A549 (cell line): ENCODE measurements around the gene SHH. TPM values are rescaled to one million over a fixed set of nuclear protein-coding genes. Genes with fewer than 3 reads are reported as not detected.

Source experiments
- ATAC-seq, 2 experiments: fragments of 200-7000 bp in 1 of 2; fragments of >200 bp in 1 of 2; cut with Nextera tagmentation in 1 of 2; cut with Tn5 transposase in 1 of 2; 3 replicates each; pipeline versions ENCODE4 v1.8.0 to v1.9.1; 2018 to 2020; ENCODE audit warnings: mild to moderate bottlenecking in 1 of 2, moderate library complexity in 1 of 2
- CTCF ChIA-PET: fragments of 300-600 bp; sonication (Branson Sonifier 250); formaldehyde crosslinking; extraction: SDS; loops from one replicate; lab custom pipeline; 2021; ENCODE audit warnings: antibody characterized with exemption, inconsistent platforms; lab: Yijun Ruan, JAX
- POLR2A ChIA-PET: fragments of 350-600 bp; formaldehyde crosslinking; extraction: SDS; loops from one replicate; lab custom pipeline; 2021; ENCODE audit warnings: antibody characterized with exemption, inconsistent platforms; lab: Yijun Ruan, JAX
- DNase-seq, 2 experiments: peaks; one replicate each; pipeline versions ENCODE4 v3.0.0 to v3.0.0-alpha.2; 2011 to 2016; ENCODE audit warnings: low read depth in 1 of 2, low spot score in 1 of 2
- FAIRE-seq: peaks from 2 replicates; lab custom pipeline; 2011; peaks lifted over from hg19 to GRCh38; lab: Jason Lieb, UNC
- H3K27ac ChIP-seq, 2 experiments: fragments of >200 bp; sonication (Bioruptor Twin); formaldehyde crosslinking; 3 replicates each; pipeline ENCODE4 v1.5.1; 2016 to 2017
- H3K4me1 ChIP-seq: fragments of >200 bp; sonication (Bioruptor Twin); formaldehyde crosslinking; 3 replicates; pipeline ENCODE4 v1.6.1; 2016
- H3K4me2 ChIP-seq: fragments of >200 bp; sonication (Bioruptor Twin); formaldehyde crosslinking; 3 replicates; pipeline ENCODE4 v1.6.1; 2016
- H3K4me3 ChIP-seq: fragments of >200 bp; sonication (Bioruptor Twin); formaldehyde crosslinking; 3 replicates; pipeline ENCODE4 v1.5.1; 2016
- H3K9me3 ChIP-seq: fragments of >200 bp; sonication (Bioruptor Twin); formaldehyde crosslinking; 3 replicates; pipeline ENCODE4 v1.6.1; 2016
- CBX8 ChIP-seq: fragments of 200-600 bp; sonication (generic); IDR thresholded peaks from 2 replicates; pipeline ENCODE4 v1.6.1; 2016
- CEBPB ChIP-seq, 2 experiments: fragments of >200 bp in 1 of 2; sonication (Bioruptor Twin) in 1 of 2; formaldehyde crosslinking in 1 of 2; IDR thresholded peaks; 2 replicates each; pipeline ENCODE4 v1.6.1; 2012 to 2016
- CHD2 ChIP-seq: fragments of 150-350 bp; IDR thresholded peaks from 2 replicates; pipeline ENCODE4 v1.6.1; 2014; ENCODE audit warnings: low read length; ENCODE audit not compliant: partially characterized antibody
- EHF ChIP-seq: fragments of 250-450 bp; sonication (Bioruptor Pico); IDR thresholded peaks from 2 replicates; pipeline ENCODE4 v1.5.0; 2020; ENCODE audit warnings: mild to moderate bottlenecking
- FOXS1 ChIP-seq: fragments of 250-450 bp; sonication (Bioruptor Pico); IDR thresholded peaks from 2 replicates; pipeline ENCODE4 v1.5.0; 2020; ENCODE audit warnings: mild to moderate bottlenecking, moderate library complexity
- GATA3 ChIP-seq: IDR thresholded peaks from 2 replicates; pipeline ENCODE4 v1.6.1; 2012; ENCODE audit warnings: borderline replicate concordance
- JUNB ChIP-seq: fragments of >200 bp; sonication (Bioruptor Twin); formaldehyde crosslinking; IDR thresholded peaks from 2 replicates; pipeline ENCODE4 v1.6.1; 2016
- KDM1A ChIP-seq: fragments of 200-600 bp; sonication (generic); IDR thresholded peaks from 2 replicates; pipeline ENCODE4 v1.6.1; 2016; ENCODE audit warnings: low read depth, mild to moderate bottlenecking
- KDM5A ChIP-seq: fragments of 200-600 bp; sonication (generic); IDR thresholded peaks from 2 replicates; pipeline ENCODE4 v1.6.1; 2016; ENCODE audit warnings: antibody characterized with exemption, mild to moderate bottlenecking
- MAFK ChIP-seq: fragments of 450-650 bp; IDR thresholded peaks from 2 replicates; pipeline ENCODE4 v1.6.1; 2014; ENCODE audit not compliant: partially characterized antibody
- MAZ ChIP-seq: fragments of 150-350 bp; IDR thresholded peaks from 2 replicates; pipeline ENCODE4 v1.6.1; 2014; ENCODE audit warnings: antibody characterized with exemption, low read depth, low read length, borderline replicate concordance
- MYC ChIP-seq: IDR thresholded peaks from 2 replicates; pipeline ENCODE4 v1.6.1; 2012; ENCODE audit warnings: mild to moderate bottlenecking, inconsistent platforms, low read length, improper control_type of control experiment, borderline replicate concordance
- NPAS2 ChIP-seq: fragments of 250-450 bp; sonication (Bioruptor Pico); IDR thresholded peaks from 2 replicates; pipeline ENCODE4 v1.8.0; 2022; ENCODE audit warnings: mild to moderate bottlenecking, moderate library complexity, borderline replicate concordance
- NR3C1 ChIP-seq: fragments of >200 bp; sonication (Bioruptor Twin); formaldehyde crosslinking; IDR thresholded peaks from 3 replicates; pipeline ENCODE4 v1.6.1; 2017
- PHF8 ChIP-seq: fragments of 200-600 bp; sonication (generic); IDR thresholded peaks from 2 replicates; pipeline ENCODE4 v1.6.1; 2016; ENCODE audit warnings: low read depth, mild to moderate bottlenecking, antibody characterized with exemption, moderate library complexity, borderline replicate concordance
- POLR2AphosphoS2 ChIP-seq: conservative IDR thresholded peaks from 2 replicates; pipeline ENCODE4 v1.6.1; 2012; ENCODE audit warnings: low read length, improper control_type of control experiment, inconsistent platforms
- RARB ChIP-seq: fragments of 250-450 bp; sonication (Bioruptor Pico); IDR thresholded peaks from 2 replicates; pipeline ENCODE4 v1.8.0; 2021; ENCODE audit warnings: mild to moderate bottlenecking, moderate library complexity
- RCOR1 ChIP-seq: fragments of 150-350 bp; IDR thresholded peaks from 2 replicates; pipeline ENCODE4 v1.6.1; 2014; ENCODE audit warnings: antibody characterized with exemption, low read length, low read depth
- RFX5 ChIP-seq: fragments of 450-650 bp; IDR thresholded peaks from 2 replicates; pipeline ENCODE4 v1.7.1; 2014; ENCODE audit warnings: antibody characterized with exemption, mild to moderate bottlenecking, moderate library complexity
- SMC3 ChIP-seq: fragments of >200 bp; sonication (Bioruptor Twin); formaldehyde crosslinking; IDR thresholded peaks from 3 replicates; pipeline ENCODE4 v1.6.1; 2018; ENCODE audit warnings: inconsistent platforms
- ZC3H11A ChIP-seq: fragments of 450-650 bp; IDR thresholded peaks from 2 replicates; pipeline ENCODE4 v1.6.1; 2014; ENCODE audit warnings: antibody characterized with exemption, mild to moderate bottlenecking
- ZFP36 ChIP-seq: fragments of 450-650 bp; IDR thresholded peaks from 2 replicates; pipeline ENCODE4 v1.6.1; 2014; ENCODE audit warnings: borderline replicate concordance; ENCODE audit not compliant: partially characterized antibody
- WGBS: methylation state at CpG from one replicate; pipeline ENCODE4 v1.1.6; 2017; ENCODE audit errors: missing lambda C conversion rate; 5-methylcytosine and 5-hydroxymethylcytosine counted together
- polyA plus RNA-seq, 4 experiments: library from polyadenylated mRNA; depleted of rRNA in 3 of 4; stranded (reverse); fragments of >200 nt; fragmentation: RNase III in 1 of 4; extraction: RNeasy Plus Mini Kit Qiagen cat#74134 plus additional on column Dnase treatment in 1 of 4; gene quantifications; 2 replicates in 3 of 4; 3 replicates in 1 of 4; pipeline ENCODE4 v1.2.3, GENCODE V29; 2011 to 2017
- TF ChIP-seq, protein P1 (sequence below): fragments of >200 bp; sonication (Bioruptor Twin); formaldehyde crosslinking; IDR thresholded peaks from 2 replicates; pipeline ENCODE4 v1.6.1; 2016
- TF ChIP-seq, protein P2 (sequence below): IDR thresholded peaks from 2 replicates; pipeline ENCODE4 v1.6.1; 2012; ENCODE audit warnings: low read depth, borderline replicate concordance
- TF ChIP-seq, protein P3 (sequence below): fragments of 450-650 bp; IDR thresholded peaks from 2 replicates; pipeline ENCODE4 v1.6.1; 2014; ENCODE audit warnings: antibody characterized with exemption

Gene SHH
- polyA plus RNA-seq, 2 of the 4 experiments (the other 2 are of a cell fraction) = 0.84 to 1.2 TPM

DNA sequence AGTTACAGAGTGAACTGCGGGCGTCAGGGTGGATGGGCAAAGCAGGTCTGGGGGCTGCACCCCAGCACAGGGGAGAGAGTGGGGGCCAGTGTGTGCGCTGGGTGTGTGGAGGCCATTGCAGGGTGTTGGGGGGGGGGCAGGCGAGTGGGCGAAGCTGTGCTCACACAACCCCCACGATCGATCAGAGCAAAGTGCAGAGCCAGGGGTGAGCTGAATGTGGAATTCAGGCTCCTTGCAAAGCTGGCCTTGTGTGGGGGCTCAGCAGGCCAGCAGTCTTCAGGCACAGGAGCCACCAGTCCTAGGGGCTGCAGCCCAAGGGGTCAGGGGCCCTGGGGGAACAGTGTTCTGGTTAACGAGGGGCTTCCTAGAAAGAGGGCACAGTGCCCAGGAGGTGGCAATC, 862 bp upstream of the SHH start (continued):
- TF ChIP-seq MAFK (no peak), GATA3 (no peak), ZC3H11A (no peak), RFX5 (no peak), MYC (no peak), NR3C1 (no peak)
- TF ChIP-seq, protein P1, sequence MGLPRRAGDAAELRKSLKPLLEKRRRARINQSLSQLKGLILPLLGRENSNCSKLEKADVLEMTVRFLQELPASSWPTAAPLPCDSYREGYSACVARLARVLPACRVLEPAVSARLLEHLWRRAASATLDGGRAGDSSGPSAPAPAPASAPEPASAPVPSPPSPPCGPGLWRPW = no peak
- TF ChIP-seq, protein P2, sequence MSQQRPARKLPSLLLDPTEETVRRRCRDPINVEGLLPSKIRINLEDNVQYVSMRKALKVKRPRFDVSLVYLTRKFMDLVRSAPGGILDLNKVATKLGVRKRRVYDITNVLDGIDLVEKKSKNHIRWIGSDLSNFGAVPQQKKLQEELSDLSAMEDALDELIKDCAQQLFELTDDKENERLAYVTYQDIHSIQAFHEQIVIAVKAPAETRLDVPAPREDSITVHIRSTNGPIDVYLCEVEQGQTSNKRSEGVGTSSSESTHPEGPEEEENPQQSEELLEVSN = no peak

DNA sequence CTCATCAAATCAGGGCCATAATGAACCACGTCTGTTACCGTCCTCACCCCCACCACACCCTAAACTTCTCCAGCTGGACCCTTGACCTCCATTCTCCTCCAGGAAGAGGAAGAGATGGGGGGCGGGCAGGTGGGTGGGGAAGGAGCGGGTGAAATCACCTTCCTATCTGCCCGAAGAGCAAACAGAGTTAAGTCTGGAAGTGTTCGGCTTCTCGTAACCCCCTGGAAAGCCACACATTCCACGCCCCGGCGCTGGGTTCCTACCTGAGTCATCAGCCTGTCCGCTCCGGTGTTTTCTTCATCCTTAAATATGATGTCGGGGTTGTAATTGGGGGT, 736 bp downstream of the SHH start:
- Histone ChIP-seq H3K4me1 (peaks cover 48% of the 10 kb centered on the region), H3K27ac (peak overlapping the region; percentile 11 to 69; a peak in 5 of 6 replicates), H3K9me3 (no peaks in the 10 kb centered on the region), H3K4me3 (peak overlapping the region; percentile 51), H3K4me2 (peak overlapping the region; percentile 94)
- POLR2A ChIA-PET = no interaction called here
- 1% methylated on average over 13 of the region's 13 CpGs for WGBS
- no peak for TF ChIP-seq POLR2AphosphoS2
- no peak for TF ChIP-seq RARB
- TF ChIP-seq PHF8 = no peak
- no peak for TF ChIP-seq RCOR1
- TF ChIP-seq ZFP36 = no peak
- no peak for TF ChIP-seq RFX5
- TF ChIP-seq CHD2 = no peak
- no peak for TF ChIP-seq ZC3H11A
- TF ChIP-seq MAZ = no peak
- no peak for TF ChIP-seq KDM5A
- no peak for TF ChIP-seq NPAS2 (CRISPR knock-in tag)
- TF ChIP-seq MAFK = no peak
- TF ChIP-seq SMC3 = no peak
- no peak for TF ChIP-seq NR3C1
- no peak for TF ChIP-seq JUNB
- TF ChIP-seq EHF = no peak
- TF ChIP-seq FOXS1 (CRISPR knock-in tag) = no peak
- TF ChIP-seq CBX8 = no peak
- no peak for TF ChIP-seq KDM1A
- DNase-seq (no peak), ATAC-seq (no peak), FAIRE-seq (no peak)
- CTCF ChIA-PET = interaction anchor here (7.4 kb wide), 1 partner anchor 663 kb away, joined by 55 read pairs; no protein-coding TSS in a partner anchor

DNA sequence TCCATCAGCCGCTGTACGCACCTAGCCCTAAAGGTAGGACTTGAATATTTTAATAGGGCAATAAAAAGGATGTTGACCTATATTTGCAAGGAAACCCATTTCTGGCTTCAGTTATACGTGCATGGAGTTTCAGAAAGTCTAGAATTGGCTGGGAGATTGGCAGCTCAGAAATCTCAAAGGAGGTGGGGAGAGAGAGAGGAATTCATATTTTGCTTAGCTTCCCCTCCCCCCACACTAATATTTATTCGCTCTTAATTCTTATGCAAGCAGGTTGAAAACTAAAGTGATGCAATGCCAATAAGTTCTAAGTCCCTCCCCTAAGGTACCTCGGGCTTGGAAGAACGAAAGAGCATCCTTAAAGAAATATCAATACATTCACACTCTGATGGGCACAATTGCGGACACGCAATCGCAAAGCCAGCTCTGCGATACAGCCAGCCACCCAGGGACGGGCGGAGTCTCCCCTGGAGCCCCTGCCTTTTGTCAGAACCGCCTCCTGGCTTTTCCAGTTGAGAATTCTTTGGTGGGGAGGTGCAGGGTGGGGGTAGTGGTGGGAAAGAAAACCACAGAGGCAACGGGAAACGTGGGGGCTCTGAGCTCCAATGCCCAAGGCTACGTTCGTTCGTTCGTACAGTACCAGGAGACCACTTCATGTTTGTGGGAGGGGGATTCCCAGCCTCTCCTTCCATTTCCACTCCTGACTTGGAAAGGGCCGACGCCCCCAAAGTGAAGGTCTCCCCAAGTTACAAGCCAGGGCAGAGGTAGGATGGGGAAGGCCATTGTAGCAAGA, 1.3 kb downstream of the SHH start:
- Histone ChIP-seq H3K4me2 (peak overlapping the region; percentile 94), H3K4me3 (peak overlapping the region; percentile 51), H3K9me3 (no peaks in the 10 kb centered on the region), H3K4me1 (peaks cover 46% of the 10 kb centered on the region), H3K27ac (peak overlapping the region; percentile 11 to 92; a peak in 5 of 6 replicates)
- POLR2A ChIA-PET = no interaction called here
- 34% methylated on average over 21 of the region's 21 CpGs for WGBS
- no peak for DNase-seq
- CTCF ChIA-PET = interaction anchor here (0.7 to 7.4 kb wide), 5 partner anchors 12 to 953 kb away, joined by 3 to 55 read pairs (median 3); no protein-coding TSS in a partner anchor
- TF ChIP-seq CEBPB (IDR thresholded peaks at IDR 0.05) = 0 out of 4 replicates have a peak, but pooled peaks of 1 of the 2 experiments have one; percentile 37
- TF ChIP-seq, protein P3, sequence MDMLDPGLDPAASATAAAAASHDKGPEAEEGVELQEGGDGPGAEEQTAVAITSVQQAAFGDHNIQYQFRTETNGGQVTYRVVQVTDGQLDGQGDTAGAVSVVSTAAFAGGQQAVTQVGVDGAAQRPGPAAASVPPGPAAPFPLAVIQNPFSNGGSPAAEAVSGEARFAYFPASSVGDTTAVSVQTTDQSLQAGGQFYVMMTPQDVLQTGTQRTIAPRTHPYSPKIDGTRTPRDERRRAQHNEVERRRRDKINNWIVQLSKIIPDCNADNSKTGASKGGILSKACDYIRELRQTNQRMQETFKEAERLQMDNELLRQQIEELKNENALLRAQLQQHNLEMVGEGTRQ = no peak
- no peak for ATAC-seq
- FAIRE-seq = no peak
